ENCODE data around the gene TBL1X. TPM values are rescaled to one million over a fixed set of nuclear protein-coding genes. Genes with fewer than 3 reads are reported as not detected.

Gene TBL1X
- total and polyA plus RNA-seq, 2 of the 8 experiments (the other 6 are each of a cell fraction or from before 2014, with no cell fraction given): 13.3 to 25.6 TPM

GRCh38 chrX:9703406-9703805, 238.5 kb downstream of the TBL1X start:
- Histone ChIP-seq H2BK5ac (ENCODE audit: low read depth, low read length) (no peak overlapping the region), H2AK5ac (ENCODE audit: low read depth, low read length) (no peak overlapping the region), H3K56ac (replicated peaks; ENCODE audit: insufficient read length, low read depth, low read length) (no peak overlapping the region), H2BK12ac (ENCODE audit: low read depth, low read length) (no peak overlapping the region), H3K23me2 (ENCODE audit: low read depth, low read length) (no peaks in the 10 kb centered on the region), H3K4me3 (ENCODE audit: extremely low read depth in 1 of 4, insufficient read depth in 2 of 4, low read depth in 3 of 4, low read length in 4 of 4) (no peak overlapping the region), H3K9ac (replicated peaks in 1 of 4; ENCODE audit: extremely low read depth in 1 of 4, low read depth in 3 of 4, low read length in 3 of 4) (no peak overlapping the region), H2BK120ac (replicated peaks; ENCODE audit: low read depth, low read length) (no peak overlapping the region), H3K27me3 (replicated peaks in 1 of 4; ENCODE audit: control insufficient read depth in 3 of 4, extremely low read depth in 1 of 4, insufficient read depth in 3 of 4, low read length in 3 of 4) (no peaks in the 10 kb centered on the region), H2BK15ac (ENCODE audit: low read length) (no peak overlapping the region), H3K4me1 (replicated peaks in 1 of 4; ENCODE audit: control insufficient read depth in 3 of 4, insufficient read depth in 4 of 4, low read length in 3 of 4) (no peaks in the 10 kb centered on the region), H3K18ac (ENCODE audit: extremely low read depth, low read length) (no peak overlapping the region), H3K36me3 (ENCODE audit: control insufficient read depth in 2 of 4, insufficient read depth in 4 of 4, low read length in 3 of 4) (no peaks in the 10 kb centered on the region; a peak in 3 of 8 replicates), H4K5ac (ENCODE audit: insufficient read length, low read depth, low read length) (no peak overlapping the region), H4K91ac (replicated peaks; ENCODE audit: insufficient read length, low read length) (no peak overlapping the region), H4K8ac (ENCODE audit: extremely low read depth, insufficient read depth, low read length) (no peak overlapping the region), H3K9me3 (ENCODE audit: insufficient read depth in 2 of 2, low read depth in 1 of 2, low read length in 1 of 2) (no peaks in the 10 kb centered on the region), H3K14ac (ENCODE audit: insufficient read length) (no peak overlapping the region), H3K27ac (ENCODE audit: low read depth, low read length) (no peak overlapping the region), H4K20me1 (replicated peaks in 1 of 2; ENCODE audit: control insufficient read depth in 1 of 2, insufficient read depth in 2 of 2, low read length in 2 of 2) (no peaks in the 10 kb centered on the region), H2BK20ac (ENCODE audit: low read length) (no peak overlapping the region), H3K79me1 (ENCODE audit: low read depth, low read length) (no peaks in the 10 kb centered on the region), H3K79me2 (ENCODE audit: control insufficient read depth in 1 of 2, insufficient read depth in 2 of 2, low read length in 2 of 2) (no peaks in the 10 kb centered on the region), H3K4ac (replicated peaks; ENCODE audit: insufficient read length, low read depth, low read length) (no peak overlapping the region), H2AFZ (ENCODE audit: low read length) (no peak overlapping the region), H3K23ac (ENCODE audit: insufficient read length) (no peak overlapping the region), H3K4me2 (ENCODE audit: insufficient read depth in 1 of 2, low read depth in 2 of 2, low read length in 2 of 2) (no peak overlapping the region)
- CTCF ChIA-PET (ENCODE audit: partially characterized antibody): no interaction called here
- no peak for TF ChIP-seq RBBP5 (IDR thresholded peaks at IDR 0.05; ENCODE audit: borderline replicate concordance, low read depth, low read length)
- no peak for TF ChIP-seq KDM4A (IDR thresholded peaks at IDR 0.05; ENCODE audit: low read depth, low read length, severe bottlenecking)
- TF ChIP-seq POU5F1 (IDR thresholded peaks at IDR 0.05; ENCODE audit: low read depth, low read length): no peak
- TF ChIP-seq SAP30 (IDR thresholded peaks at IDR 0.05; ENCODE audit: insufficient read depth, insufficient replicate concordance, low read length): no peak
- TF ChIP-seq NRF1 (IDR thresholded peaks at IDR 0.05; ENCODE audit: low read depth, low read length): no peak
- TF ChIP-seq SP1 (IDR thresholded peaks at IDR 0.05; ENCODE audit: low read depth, low read length): no peak
- no peak for TF ChIP-seq TBP (IDR thresholded peaks at IDR 0.05; ENCODE audit: low read depth, low read length)
- no peak for TF ChIP-seq YY1 (IDR thresholded peaks at IDR 0.05; ENCODE audit: low read depth, low read length)
- no peak for TF ChIP-seq USF2 (IDR thresholded peaks at IDR 0.05; ENCODE audit: low read length)
- no peak for TF ChIP-seq RAD21 (IDR thresholded peaks at IDR 0.05 in 1 of 2, conservative IDR thresholded peaks at IDR 0.05 in 1 of 2; ENCODE audit: low read depth in 2 of 2, low read length in 2 of 2)
- TF ChIP-seq SP2 (IDR thresholded peaks at IDR 0.05; ENCODE audit: low read length): no peak
- no peak for TF ChIP-seq TAF1 (IDR thresholded peaks at IDR 0.05; ENCODE audit: low read depth, low read length)
- no peak for TF ChIP-seq RFX5 (IDR thresholded peaks at IDR 0.05; ENCODE audit: borderline replicate concordance, low read depth, low read length)
- POLR2A ChIA-PET (ENCODE audit: partially characterized antibody): no interaction called here
- no CpG with 5 or more reads among the region's 14 CpGs for WGBS, 2 experiments (ENCODE audit: extremely low coverage in 1 of 2, insufficient coverage in 1 of 2, insufficient read length in 1 of 2, insufficient replicate concordance in 2 of 2, low coverage in 1 of 2, low lambda C conversion rate in 2 of 2, missing lambda C conversion rate in 1 of 2)
- DNase-seq (ENCODE audit: low read depth in 1 of 2, low spot score in 2 of 2): no peak
- no peak for FAIRE-seq

All from H1 (cell line).